Femur (tissue), 1 donor: ENCODE data around the gene FKBP1A.
A peak's percentile ranks its signal among the peaks of the same experiment; 100 is the strongest.
"Not testable (repeated sequence)": the region's sequence is repeated elsewhere in the genome, so short reads cannot be mapped to it uniquely, and the experiment has no call there.

Source experiments
- DNase-seq: peaks from one replicate; pipeline ENCODE4 v3.0.0-alpha.2; 2017

FKBP1A gene

DNA sequence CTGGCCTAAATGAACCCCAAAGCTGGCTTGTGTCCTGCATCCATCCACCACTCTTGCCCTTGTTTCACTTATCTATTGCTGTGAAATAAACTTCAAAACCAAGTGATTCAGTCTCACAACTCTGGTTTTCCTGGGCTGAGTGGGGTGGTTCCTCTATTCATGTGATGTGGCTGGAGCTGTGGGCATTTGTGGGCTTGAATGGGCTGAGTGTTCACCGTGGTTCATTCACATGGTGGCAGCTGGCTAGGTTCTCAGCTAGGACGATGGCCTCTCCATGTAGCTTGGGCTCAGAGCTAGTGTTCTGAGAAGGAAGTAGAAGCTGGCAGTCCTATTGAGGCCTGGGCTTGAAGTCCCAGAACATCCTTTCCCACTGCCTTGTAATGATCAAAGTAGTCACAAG lies 30.4 kb downstream of the FKBP1A start:
- no peak for DNase-seq

DNA sequence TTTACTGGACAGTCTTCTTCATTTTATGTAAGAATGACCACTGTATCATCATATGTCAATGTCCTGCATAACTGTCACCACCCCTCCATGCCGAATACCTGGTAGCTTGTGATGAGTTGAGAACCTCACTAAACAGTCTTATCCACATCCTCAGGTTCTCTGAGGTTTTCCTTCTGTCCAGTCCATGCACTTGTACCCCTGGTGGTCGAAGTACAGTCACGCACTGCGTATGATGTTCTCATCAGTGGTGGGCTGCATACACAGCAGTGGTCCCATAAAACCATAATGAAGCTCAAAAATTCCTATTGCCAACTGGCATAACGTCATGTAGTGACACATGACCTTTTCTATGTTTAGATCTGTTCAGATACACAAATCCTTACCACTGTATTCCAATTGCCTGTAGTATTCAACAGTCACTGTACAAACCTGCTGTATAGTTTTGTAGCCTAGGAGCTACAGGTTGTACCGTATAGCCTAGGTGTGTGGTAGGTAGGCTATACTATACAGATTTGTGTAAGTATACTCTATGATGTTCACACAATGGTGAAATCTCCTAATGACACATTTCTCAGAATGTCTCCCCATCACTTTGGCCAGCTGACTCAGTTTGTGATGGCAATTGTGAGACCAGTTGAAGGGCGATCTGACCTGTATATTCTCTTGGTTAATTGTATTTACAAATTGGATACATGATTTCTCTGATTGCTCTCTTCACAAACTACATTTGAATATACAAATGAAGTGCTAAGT lies 32.6 kb downstream of the FKBP1A start:
- DNase-seq: no peak

DNA sequence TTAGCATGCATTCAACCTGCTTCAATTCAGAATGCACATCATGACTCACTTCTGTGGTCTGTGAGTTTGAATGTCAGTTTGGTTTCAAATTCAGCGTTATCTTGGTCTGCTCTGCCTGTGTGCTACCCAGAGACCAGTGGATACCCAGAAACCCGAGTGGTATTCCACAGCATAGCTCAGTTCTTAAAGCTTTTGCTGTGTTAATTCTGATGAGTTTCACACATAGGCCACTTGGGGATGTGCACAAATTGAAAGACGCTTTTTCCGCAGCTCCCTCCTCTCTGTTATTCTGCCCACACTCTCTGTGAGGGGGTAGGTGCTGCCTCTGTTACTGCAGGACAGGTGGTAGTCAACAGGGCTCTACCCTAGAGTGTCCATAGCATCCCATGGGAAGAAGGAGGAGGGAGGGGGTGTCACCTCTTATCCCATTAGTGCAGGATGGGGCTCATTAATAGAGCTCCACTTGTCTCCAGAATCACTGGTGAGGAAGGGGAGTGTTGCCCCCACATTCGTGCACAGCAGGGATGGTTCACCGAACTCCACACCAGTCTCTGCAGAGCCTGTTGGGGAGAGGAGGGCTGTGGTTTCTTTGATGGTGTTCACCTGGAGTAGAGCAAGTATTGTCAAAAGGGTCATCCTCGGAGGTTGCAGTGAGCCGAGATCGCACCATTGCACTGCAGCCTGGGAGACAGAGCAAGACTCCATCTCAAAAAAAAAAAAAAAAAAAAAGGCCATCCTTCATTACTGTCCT lies 34.8 kb downstream of the FKBP1A start:
- DNase-seq: no peak

DNA sequence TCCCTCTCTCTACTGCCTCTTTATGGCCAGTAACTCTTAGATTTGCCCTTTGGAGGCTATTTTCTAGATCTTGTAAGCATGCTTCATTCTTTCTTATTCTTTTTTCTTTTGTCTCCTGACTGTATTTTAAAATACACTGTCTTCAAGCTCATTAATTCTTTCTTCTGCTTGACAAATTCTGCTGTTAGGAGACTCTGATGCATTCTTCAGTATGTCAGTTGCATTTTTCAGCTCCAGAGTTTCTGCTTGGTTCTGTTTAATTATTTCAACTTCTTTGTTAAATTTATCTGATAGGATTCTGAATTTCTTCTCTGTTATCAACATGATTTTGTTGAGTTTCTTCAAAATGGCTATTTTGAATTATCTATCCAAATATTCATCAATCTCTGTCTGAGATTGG lies 38.9 kb downstream of the FKBP1A start:
- DNase-seq: no peak

DNA sequence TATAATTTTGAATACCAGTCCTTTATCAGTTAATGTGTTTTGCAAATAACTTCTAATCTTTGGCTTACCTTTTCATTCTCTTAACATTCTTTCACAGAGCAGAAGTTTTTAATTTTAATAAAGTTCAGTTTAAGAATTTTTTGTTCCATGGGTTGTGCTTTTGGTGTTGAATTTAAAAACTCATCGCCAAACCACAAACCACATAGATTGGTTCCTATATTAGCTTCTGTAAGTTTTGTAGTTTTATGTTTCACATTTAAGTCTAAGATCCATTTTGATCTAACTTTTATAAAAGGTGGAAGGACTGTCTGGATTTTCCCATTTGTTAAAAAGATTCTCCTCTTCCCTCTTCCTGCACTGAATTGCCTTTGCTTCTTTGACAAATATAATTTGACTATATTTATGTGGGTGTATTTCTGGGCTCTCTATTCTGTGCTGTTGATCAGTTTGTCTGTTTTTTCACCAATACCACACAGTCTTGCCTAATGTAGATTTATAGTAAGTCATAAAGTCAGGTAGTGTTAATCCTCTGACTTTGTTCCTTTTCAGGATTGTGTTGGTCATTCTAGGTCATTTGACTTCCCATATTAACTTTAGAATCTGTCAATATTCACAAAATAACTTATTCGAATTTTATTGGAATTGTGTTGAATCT lies 46.4 kb downstream of the FKBP1A start:
- DNase-seq: no peak

DNA sequence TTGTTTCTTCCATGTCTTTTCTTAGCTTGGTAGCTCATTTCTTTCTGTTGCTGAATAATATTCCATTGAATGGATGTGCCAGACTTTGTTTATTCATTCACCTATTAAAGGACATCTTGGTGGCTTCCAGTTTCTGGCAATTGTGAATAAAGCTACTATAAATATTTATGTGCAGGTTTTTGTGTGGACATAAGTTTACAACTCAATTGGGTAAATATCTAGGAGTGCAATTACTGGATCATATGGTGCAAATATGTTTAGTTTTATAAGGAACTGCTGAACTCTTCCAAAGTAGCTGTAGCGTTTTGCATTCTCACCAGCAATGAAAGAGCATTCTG lies 47.1 kb downstream of the FKBP1A start:
- DNase-seq: no peak

DNA sequence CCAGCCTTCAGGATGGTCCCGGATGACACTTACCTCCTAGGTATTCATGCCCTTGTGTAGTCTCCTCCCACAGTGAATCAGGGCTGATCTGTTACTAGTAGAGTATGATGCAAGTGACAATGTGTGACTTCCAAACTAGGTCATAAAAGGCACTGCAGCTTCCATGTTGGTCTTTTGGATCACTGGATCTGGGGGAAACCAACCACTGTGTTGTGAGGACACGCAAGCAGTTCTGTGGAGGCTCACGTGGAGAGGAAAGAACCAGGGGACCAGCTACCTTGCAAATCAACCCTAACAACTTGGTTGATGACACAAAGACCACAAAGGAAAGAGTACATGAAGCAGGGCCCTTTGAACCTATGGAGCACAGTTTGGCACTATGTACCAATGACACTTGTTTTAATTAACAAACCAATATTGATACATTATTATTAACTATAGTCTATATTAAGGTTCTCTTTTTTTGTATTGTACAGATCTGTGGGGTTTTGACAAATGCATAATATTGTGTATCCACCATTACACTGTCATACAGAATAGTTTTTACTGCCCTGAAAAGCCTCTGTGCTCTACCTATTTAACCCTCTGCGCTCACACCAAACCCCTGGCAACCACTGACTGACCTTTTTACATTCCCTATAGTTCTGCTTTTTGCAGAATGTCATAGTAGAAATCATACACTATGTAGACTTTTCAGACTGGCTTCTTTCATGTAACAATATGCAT lies 47.7 kb downstream of the FKBP1A start:
- DNase-seq: no peak

DNA sequence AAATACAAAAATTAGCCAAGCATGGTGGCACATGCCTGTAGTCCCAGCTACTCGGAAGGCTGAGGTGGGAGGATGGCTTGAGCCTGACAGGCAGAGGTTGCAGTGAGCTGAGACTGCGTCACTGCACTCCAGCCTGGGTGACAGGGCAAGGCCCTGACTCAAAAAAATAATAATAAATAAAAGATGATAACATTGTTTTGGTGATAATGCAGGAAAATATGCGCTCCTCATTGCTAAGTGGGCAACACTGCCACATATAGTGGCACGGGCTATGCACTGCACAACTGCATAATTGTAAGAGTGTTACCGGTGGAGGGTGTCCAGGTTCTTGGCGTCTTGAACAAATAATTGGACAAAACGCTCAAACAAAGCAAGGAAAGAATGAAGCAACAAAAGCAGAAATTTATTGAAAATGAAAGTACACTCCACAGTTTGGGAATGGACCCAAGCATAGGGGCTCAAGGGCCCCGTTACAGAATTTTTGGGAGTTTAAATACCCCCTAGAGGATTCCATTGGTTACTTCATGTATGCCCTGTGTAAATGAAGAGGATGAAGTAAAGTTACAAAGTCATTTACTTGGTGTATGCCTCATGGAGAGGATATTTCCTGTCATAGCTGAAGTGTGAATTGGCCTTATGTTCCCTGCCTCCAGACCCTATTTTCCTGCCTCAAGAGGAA lies 49.3 kb downstream of the FKBP1A start:
- not testable (repeated sequence) for DNase-seq

DNA sequence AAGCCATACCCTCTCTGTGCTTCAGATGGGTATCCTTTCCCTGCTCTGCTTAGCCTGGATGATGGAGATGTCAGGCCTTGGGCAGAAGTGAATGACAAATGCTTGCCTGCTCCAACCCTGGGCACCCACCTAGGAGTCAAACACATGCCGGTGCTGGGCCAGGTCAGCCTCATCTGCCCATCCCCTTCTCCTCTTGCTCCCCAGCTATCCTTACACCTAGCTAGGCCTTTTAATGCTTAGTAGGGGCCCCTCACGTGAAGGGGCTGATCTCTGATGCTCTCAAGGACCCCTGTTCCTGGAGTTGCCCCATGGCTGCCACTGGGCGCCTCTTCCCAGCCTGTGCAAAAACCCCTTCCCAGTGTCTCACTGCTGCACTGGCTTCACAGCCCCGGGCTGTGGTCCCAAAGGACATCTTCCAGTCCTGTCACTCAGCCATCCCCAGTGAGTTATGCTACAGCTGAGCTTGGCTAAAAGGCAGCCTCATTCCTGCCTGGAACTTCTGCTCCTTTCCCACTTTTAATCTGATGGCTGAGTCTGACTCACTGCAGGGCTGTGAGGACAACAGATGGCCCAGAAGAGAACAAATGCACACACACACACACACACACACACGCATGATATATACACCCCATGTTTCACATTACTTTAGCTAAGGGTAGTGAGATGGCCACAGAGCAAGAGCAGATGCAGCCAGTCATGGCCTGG lies 51.1 kb downstream of the FKBP1A start:
- no peak for DNase-seq

DNA sequence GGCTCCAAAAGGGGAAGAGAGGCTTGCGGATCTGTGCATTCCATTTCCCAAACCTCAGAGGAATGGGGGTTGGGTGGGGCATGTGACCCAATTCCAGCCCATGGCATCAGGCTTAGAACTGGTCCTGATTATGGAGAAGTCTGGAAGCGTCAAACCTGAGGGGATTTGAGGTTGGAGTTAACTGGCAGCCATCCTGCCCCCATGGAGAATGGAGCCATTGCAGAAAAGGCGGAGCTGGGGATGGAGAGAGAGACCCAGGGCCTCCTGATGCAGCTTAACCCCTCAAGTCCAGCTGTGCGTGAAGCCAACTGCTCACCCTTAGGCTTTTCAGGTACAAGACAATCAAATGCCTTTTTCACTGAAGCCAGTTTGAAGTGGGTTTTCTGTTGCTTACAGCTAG lies 54.1 kb downstream of the FKBP1A start:
- no peak for DNase-seq

DNA sequence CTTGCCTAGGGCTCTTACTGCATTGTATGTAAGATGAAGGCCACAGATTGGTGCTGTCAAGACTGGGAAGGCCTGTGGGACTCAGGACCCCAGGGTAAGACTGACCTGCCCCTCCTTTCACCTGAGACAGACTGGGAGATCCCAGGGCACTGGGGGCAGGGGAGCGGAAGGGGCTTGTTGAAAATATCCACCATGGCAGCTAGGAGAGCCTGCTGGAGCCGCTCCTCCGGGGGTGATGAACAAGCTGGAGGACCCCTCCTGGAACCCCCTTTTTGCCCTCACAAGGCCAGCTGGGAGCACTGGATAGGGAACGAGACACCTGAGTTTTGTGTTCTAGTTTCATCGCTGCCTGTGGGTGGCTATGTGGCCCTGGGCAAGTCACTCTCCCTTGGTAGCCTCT lies 54.8 kb downstream of the FKBP1A start:
- DNase-seq: no peak

DNA sequence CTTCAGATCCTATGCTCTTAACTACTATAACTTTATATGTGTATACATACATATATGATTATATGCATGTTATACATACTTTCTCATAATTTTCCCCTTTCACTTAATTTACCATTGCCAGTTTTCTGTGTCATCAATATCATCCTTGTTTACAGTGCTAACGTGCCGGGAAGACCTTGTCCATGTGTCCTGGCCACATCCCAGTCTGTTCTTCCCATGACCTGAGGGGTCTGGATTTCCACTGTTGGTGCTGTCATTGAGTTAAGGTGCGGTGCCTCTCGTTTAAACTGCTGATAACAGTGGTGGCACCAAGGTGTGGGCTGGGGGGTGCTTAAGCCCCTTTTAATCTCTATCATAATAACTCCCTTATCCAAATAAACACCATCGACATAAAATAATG lies 55.4 kb downstream of the FKBP1A start:
- DNase-seq: no peak

DNA sequence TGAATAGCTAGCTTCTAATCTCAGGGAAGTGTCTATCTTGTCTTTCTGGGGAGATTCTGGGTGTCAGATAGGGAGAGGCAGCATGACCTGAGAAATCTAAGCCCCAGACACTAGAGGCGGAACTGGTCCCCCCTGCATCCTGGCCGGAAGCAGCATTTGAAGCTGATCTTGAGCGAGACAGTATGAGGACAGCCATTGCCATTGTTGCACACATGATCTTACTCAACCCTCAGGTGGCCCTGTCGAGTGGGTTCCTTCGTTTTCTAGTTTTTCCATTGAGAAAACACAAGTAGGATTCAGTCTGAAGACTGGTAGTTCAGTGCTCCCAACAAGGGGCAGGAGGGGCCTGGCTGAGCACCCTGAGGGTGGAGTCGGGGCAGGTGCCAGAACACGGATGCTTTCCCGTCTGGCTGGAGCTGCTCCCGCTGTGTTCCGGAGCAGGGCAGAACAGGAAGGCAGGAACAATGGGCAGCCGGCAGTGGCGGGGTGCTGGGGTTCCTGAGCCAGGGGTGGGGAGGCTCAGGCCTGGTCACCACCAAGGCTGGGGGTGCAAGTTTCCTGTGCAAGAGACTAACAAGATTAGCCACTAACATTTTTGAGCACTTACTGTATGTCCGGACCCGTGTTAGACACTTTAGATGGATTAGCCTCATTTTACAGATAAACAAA lies 56.0 kb downstream of the FKBP1A start:
- DNase-seq: peak; percentile 47

DNA sequence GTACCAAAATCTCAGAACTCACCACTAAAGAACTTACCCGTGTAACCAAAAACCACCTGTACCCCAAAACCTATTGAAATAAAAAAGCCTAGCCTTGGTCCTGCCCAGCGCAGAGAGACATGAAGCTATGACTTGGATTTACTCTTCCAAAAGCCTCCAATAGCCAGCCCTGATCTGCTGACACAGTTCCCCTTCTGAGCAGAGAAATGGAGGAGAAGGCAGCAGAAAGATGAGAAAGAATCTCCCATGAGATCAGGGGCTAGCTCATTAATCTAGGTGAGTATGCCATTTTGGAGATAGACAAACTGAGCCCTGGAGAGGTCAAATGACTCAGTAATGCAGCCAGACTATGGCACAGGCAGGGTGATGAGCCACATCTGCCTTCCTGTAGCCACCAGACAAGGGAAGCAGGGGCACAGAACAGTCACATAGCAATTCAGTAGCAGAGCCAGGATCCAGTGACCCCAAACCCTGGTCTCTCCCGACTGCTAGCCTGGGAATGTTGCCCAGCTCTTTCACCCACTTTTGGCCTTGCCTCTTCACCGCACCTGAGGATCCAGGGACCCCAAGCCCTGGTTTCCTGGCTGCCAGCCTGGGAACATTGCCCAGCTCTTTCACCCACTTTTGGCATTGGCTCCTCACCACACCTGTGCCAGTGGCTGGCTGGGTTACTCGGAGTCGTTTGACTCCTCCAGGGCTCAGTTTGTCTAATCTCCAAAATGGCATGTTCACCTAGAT lies 56.7 kb downstream of the FKBP1A start:
- DNase-seq: no peak

DNA sequence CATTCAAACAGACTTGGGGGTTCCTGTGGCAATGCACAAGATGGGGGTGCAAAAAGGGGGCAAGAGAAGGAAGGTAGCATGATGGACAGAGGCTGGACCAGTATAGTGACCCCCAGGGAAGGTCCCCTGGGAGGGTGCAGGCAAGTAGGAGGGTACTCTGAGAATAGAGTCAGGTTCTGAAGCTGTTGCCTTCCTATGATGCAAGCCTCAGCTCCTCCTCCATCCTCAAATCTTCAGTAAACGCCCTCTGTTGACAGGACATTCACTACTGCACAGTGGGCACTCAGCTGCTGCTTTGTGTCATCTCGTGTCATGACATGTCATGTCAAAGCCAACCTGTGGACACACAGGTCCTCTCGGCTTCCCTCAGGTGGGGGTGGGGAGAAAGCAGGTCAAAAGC lies 58.1 kb downstream of the FKBP1A start:
- no peak for DNase-seq

DNA sequence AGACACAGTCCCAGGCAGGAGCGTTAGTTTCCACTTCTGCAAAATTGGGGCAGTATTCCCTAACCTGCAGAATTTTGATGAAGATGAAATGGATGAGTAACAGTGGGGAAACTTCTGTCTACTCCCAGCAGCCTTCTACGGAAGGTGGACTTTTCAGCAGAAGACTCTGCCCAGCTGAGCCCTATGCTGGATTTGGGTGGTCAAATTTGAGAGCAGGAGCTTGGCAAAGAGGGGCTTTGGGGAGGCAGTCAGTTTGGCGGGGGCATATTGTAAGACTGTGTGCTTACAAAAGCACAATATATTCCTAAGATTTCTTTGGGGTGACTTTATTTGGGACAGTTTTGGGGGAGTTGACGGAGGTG lies 58.5 kb downstream of the FKBP1A start:
- no peak for DNase-seq

DNA sequence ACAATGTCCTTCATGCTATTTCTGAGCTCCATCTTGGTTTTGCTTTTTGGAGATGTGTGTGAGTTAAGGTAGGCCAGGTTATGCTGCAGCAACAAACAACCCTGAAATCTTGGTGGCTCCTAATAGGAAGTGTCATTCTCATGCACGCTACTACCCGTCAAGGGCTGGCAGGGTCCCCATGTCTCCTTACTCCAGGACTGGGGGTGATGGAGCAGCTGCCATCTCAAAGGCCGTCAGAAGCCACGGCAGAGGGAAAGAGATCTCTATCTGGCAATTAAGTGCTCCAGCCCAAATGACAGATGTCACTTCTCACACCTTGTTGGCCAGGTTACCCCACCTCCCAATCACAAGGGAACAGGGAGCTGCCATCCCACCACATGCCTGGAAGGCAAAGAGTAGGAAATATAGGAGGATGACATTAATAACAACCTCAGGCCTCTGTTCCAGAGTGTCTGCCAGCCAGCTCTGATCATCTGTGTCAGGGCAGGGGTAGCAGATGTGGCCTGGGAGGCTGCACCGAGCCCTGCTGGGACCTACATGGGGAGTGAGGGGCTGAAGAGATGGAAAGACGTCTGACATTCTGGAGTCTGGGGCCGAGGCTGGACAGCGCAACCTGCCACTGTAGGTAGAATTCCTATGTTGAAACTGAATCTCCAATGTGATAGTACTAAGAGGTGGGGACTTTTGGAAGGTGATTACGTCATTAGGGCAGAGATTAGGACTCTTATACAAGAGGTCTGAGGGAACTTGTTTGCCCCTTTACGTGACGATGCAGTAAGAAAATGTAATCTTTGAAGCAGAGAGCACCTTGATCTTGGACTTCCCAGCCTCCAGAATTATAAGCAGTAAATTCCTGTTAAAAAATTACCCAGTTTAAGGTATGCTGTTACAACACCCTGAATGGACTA lies 59.1 kb downstream of the FKBP1A start:
- no peak for DNase-seq

DNA sequence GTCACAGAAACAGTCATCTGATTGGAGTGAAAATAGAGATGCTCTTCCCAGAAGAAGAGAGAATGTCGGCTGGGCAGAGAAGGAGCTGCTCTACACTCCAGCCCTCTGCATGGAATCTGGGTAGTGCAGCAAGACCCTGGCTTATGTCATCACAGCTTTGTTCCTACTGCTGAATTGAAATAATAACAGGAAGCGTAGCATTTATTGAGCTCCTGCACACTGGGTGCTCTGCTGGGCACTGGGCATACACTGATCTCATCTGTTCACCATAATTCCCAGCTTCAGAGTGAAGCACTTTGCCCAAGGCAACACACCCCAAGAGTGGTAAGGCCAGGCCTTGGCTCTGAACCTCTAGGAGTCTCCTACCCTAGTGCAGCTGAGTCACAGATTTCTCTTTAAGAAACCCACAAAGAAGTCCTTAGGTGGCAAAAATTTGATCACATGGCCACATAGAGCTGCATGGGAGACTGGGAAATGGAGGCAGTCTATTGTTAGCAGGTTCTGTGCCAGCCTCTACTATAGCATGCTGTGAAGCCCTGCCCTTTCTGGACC lies 60.0 kb downstream of the FKBP1A start:
- no peak for DNase-seq

DNA sequence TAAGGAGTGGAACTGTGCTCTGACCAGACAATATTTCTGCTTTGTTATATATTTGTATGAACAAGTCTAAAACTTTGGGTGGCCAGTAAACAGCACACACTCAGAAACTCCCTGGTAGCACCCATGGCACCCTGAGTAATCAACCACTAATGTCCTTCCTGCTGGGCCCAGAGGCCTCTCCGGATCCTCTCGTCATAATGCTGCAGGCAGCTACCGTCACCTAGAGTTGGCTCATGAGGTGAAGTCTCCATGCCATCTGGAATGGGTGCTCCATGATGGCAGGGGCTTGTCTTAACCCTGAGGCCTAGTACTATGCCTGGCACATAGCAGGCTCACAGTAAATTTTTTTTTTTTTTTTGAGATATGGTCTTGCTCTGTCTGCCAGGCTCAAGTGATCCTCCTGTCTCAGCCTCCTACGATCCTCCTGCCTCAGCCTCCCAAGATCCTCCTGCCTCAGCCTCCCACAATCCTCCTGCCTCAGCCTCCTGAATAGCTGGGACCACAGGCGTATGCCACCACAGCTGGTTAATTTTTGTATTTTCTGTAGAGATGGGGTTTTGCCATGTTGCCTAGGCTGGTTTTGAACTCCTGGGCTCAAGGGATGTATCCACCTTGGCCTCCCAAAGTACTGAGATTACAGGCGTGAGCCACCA lies 60.9 kb downstream of the FKBP1A start:
- DNase-seq: no peak
